MCF 10A (cell line): ENCODE results near the gene ACTR3. TPM values are rescaled to one million over a fixed set of nuclear protein-coding genes. Genes with fewer than 3 reads are reported as not detected.

ENCODE experiments used
- BruUV-seq: library from RNA; stranded (reverse); fragments of 400-500 nt; replicated peaks from 2 replicates; lab custom pipeline; 2021; lab: Mats Ljungman, UMichigan
- CTCF ChIA-PET: fragments of 300-600 bp; sonication (Branson Sonifier 250); formaldehyde crosslinking; extraction: SDS; loops from one replicate; lab custom pipeline; 2021; ENCODE audit warnings: antibody characterized with exemption, inconsistent platforms; lab: Yijun Ruan, JAX
- POLR2A ChIA-PET: fragments of 300-600, 350-650 bp; sonication (Branson Sonifier 250); formaldehyde crosslinking; extraction: SDS; loops from one replicate; lab custom pipeline; 2020; ENCODE audit warnings: antibody characterized with exemption, inconsistent platforms; lab: Yijun Ruan, JAX
- DNase-seq: peaks from one replicate; pipeline ENCODE4 v3.0.0-alpha.2; 2018; ENCODE audit not compliant: unreplicated experiment
- H3K27ac Mint-ChIP-seq: one replicate; pipeline ENCODE4 v1.8.0; 2022; ENCODE audit warnings: mild to moderate bottlenecking, low read depth, mixed read lengths; ENCODE audit not compliant: unreplicated experiment
- H3K27me3 Mint-ChIP-seq: one replicate; pipeline ENCODE4 v1.8.0; 2022; ENCODE audit warnings: mixed read lengths; ENCODE audit not compliant: insufficient read depth, unreplicated experiment
- H3K36me3 Mint-ChIP-seq: one replicate; pipeline ENCODE4 v1.8.0; 2022; ENCODE audit warnings: mild to moderate bottlenecking, moderate library complexity, mixed read lengths; ENCODE audit not compliant: insufficient read depth, unreplicated experiment
- H3K4me1 Mint-ChIP-seq: one replicate; pipeline ENCODE4 v1.8.0; 2022; ENCODE audit warnings: mixed read lengths; ENCODE audit not compliant: insufficient read depth, unreplicated experiment
- H3K4me3 Mint-ChIP-seq: one replicate; pipeline ENCODE4 v1.8.0; 2022; ENCODE audit warnings: mild to moderate bottlenecking, moderate library complexity, mixed read lengths; ENCODE audit not compliant: unreplicated experiment
- H3K9me3 Mint-ChIP-seq: one replicate; pipeline ENCODE4 v1.8.0; 2022; ENCODE audit warnings: mixed read lengths; ENCODE audit not compliant: unreplicated experiment
- CTCF ChIP-seq: fragments of 200-600 bp; IDR thresholded peaks from one replicate; pipeline ENCODE4 v1.8.0; 2022; ENCODE audit warnings: antibody characterized with exemption, mild to moderate bottlenecking; ENCODE audit not compliant: unreplicated experiment
- intact Hi-C: fragments of 100-400 bp; cut with micrococcal nuclease; formaldehyde crosslinking; loops from 2 replicates; pipeline ENCODE4 v1.14.1; 2022
- total RNA-seq: library from RNA; stranded (reverse); gene quantifications from 2 replicates; pipeline ENCODE4 v1.2.3, GENCODE V29; 2022

ACTR3 gene
- total RNA-seq, 1 experiment from 2014 or later: 311 TPM

DNA sequence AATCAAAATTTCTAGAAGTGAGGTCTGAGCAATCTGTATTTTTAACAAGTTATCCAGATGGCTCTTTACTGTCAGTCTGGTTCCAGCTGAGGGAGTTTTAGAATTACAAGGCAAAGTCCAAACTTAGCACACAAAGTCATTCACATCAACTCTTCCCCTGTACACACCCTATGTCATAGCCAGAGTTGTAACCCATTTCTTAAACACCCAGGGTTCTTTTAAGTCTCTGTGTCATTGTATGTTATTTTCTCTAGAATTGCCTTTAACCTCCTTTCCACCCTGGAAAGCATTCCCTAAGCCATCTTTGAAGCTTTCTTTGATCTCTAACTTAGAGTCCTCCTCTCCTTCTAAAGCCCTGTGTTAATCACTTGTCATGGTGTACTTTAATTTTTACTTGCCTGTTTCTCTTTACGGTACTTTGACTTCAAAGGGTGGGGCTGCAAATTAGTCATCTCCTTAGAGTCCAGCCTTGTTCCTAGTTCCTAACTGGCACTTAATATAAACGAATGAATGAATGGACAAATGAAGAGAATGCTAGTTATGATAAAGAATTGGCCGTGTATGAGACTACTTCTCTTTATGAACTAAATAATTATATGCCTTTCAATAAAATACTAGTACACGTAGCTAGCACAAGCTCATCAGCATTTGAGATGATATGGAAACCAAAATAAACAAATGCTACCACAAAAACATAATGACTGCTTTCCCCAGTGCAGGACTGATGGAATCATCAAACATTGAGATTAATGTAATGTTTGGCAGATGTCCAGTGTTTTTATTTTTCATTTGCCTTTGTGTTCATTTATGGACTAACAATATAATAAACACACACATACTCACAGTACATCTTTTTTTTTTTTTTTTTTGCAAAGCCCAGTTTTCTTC lies 11.9 kb upstream of the ACTR3 start:
- intact Hi-C loops: no loop called here
- peak; percentile 63 for DNase-seq
- peak overlapping the region; percentile 1 for H3K4me3 Mint-ChIP-seq
- no TSS peak for BruUV-seq
- H3K27ac Mint-ChIP-seq: peak overlapping the region; percentile 64
- TF ChIP-seq CTCF: no peak
- peaks cover 19% of the 10 kb centered on the region for H3K4me1 Mint-ChIP-seq
- H3K9me3 Mint-ChIP-seq: no peaks in the 10 kb centered on the region
- ChIA-PET CTCF (interaction anchor here (0.7 kb wide), 1 partner anchor 63 kb away, joined by 4 read pairs; no protein-coding TSS in a partner anchor), POLR2A (interaction anchor here (0.6 to 4.9 kb wide), 10 partner anchors 10 to 313 kb away, joined by 3 to 47 read pairs (median 4); partner anchors contain the start of genes ACTR3 and SLC35F5)
- H3K36me3 Mint-ChIP-seq: no peaks in the 10 kb centered on the region
- no peaks in the 10 kb centered on the region for H3K27me3 Mint-ChIP-seq

GRCh38 chr2:113878743-113879142 lies 11.1 kb upstream of the ACTR3 start:
- POLR2A ChIA-PET: interaction anchor here (0.6 to 4.9 kb wide), 9 partner anchors 8 to 123 kb away, joined by 3 to 47 read pairs (median 4); partner anchors contain the start of genes ACTR3 and SLC35F5
- Mint-ChIP-seq H3K9me3 (no peaks in the 10 kb centered on the region), H3K27me3 (no peaks in the 10 kb centered on the region), H3K4me1 (peaks cover 18% of the 10 kb centered on the region), H3K27ac (no peak overlapping the region), H3K36me3 (no peaks in the 10 kb centered on the region), H3K4me3 (no peak overlapping the region)
- no TSS peak for BruUV-seq
- CTCF ChIA-PET: no interaction called here
- intact Hi-C loops: no loop called here
- TF ChIP-seq CTCF: no peak
- no peak for DNase-seq

DNA sequence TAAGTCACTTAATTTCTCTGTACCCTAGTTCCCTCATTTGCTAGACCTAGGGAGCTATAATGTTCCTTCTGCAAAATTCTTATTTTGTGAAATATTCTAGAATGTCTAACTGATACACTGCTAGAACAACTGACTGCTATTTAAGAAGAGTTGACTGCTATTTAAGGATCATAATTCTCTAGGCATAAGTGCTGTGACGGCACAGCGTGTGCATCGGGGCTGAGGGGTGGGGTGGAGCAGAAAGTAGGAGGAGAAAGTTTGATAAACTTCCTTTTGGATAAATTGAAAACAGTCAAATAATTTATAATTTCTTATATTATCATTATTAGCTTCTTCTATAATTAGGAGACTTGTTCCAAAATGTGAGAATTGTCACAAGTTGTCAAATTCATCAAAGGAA lies 10.4 kb upstream of the ACTR3 start:
- ChIA-PET CTCF (interaction anchor here (0.6 to 0.9 kb wide), 4 partner anchors 9 to 1237 kb away, joined by 3 to 4 read pairs (median 3); no protein-coding TSS in a partner anchor), POLR2A (interaction anchor here (0.6 to 4.9 kb wide), 5 partner anchors 9 to 123 kb away, joined by 4 to 47 read pairs (median 6); partner anchors contain the start of genes ACTR3 and SLC35F5)
- intact Hi-C loops: no loop called here
- H3K27me3 Mint-ChIP-seq: no peaks in the 10 kb centered on the region
- no peak overlapping the region for H3K27ac Mint-ChIP-seq
- DNase-seq: no peak
- TF ChIP-seq CTCF: no peak
- H3K9me3 Mint-ChIP-seq: no peaks in the 10 kb centered on the region
- BruUV-seq: no TSS peak
- no peaks in the 10 kb centered on the region for H3K36me3 Mint-ChIP-seq
- peaks cover 13% of the 10 kb centered on the region for H3K4me1 Mint-ChIP-seq
- H3K4me3 Mint-ChIP-seq: no peak overlapping the region

DNA sequence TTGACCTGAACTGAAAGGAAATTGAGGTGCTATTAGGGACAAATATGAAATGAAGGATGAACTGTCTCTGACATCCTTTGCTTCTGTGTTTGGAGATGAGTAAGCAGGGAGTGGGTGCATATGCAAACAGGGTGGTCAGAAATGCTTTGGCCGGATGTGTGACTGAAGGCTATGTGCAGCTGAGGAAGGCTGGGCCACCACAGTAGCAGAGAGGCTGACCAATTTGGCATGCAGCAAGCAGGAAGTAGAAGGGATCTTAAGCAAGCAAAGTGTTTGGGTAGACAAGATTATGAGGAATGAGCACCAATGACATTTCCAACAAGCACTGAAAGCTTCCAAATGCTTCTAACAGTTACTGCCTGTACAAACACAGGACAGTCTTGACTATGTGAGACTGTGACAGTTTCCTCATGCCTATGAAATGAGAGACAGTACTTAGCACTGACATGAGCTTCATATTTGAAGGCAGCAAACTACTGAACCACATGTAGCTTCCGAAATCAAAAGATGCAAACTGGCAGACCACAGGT lies 3.3 kb upstream of the ACTR3 start:
- no TSS peak for BruUV-seq
- Mint-ChIP-seq H3K27me3 (no peaks in the 10 kb centered on the region), H3K4me3 (no peak overlapping the region), H3K36me3 (peaks cover 7% of the 10 kb centered on the region), H3K4me1 (peaks cover 18% of the 10 kb centered on the region), H3K9me3 (no peaks in the 10 kb centered on the region), H3K27ac (peak overlapping the region; percentile 21)
- ChIA-PET CTCF (interaction anchor here (0.6 kb wide), 1 partner anchor 43 kb away, joined by 3 read pairs; no protein-coding TSS in a partner anchor), POLR2A (interaction anchor here (5.0 to 11.9 kb wide), 3 partner anchors 8 to 132 kb away, joined by 47 to 234 read pairs (median 49); partner anchors contain the start of gene SLC35F5)
- TF ChIP-seq CTCF: no peak
- peak; percentile 51 for DNase-seq
- intact Hi-C loops: loop anchor here (5.0 kb wide), 1 partner anchor 69 kb away; no protein-coding TSS in a partner anchor
